Measurements from ENCODE around the gene LRRC75B. TPM values are rescaled to one million over a fixed set of nuclear protein-coding genes. Genes with fewer than 3 reads are reported as not detected.
A peak's percentile ranks its signal among the peaks of the same experiment; 100 is the strongest.

The LRRC75B gene
- total and polyA plus RNA-seq, 2 of the 13 experiments (the other 11 are each of a cell fraction or from before 2014, with no cell fraction given) = 11.8 to 34.8 TPM

- TF ChIP-seq ZBTB25 (CRISPR knock-in tag; IDR thresholded peaks at IDR 0.05) (peak; percentile 96), ZKSCAN1 (IDR thresholded peaks at IDR 0.05; ENCODE audit: low read length) (no peak), ZNF788 (CRISPR knock-in tag; IDR thresholded peaks at IDR 0.05; ENCODE audit: borderline replicate concordance) (peak; percentile 91; the same call in 1 of the 2 replicates), SNAPC5 (CRISPR knock-in tag; IDR thresholded peaks at IDR 0.05; ENCODE audit: borderline replicate concordance) (peak; percentile 92), ZNF143 (CRISPR knock-in tag; IDR thresholded peaks at IDR 0.05) (peak; percentile 98), EP300 (IDR thresholded peaks at IDR 0.05; ENCODE audit: low read depth in 2 of 2, low read length in 2 of 2) (peak in 1 of 2 experiments; percentile 34; a peak in 1 of 4 replicates), EP300 (CRISPR knock-in tag; IDR thresholded peaks at IDR 0.05; ENCODE audit: borderline replicate concordance) (peak; percentile 67), ZNF282 (IDR thresholded peaks at IDR 0.05; ENCODE audit: partially characterized antibody) (no peak), HMGXB4 (CRISPR knock-in tag; IDR thresholded peaks at IDR 0.05; ENCODE audit: borderline replicate concordance in 1 of 2, low read depth in 1 of 2) (peak; percentile 78 to 90; a peak in 3 of 4 replicates), NCOA5 (CRISPR knock-in tag; IDR thresholded peaks at IDR 0.05) (no peak), MYPOP (CRISPR knock-in tag; IDR thresholded peaks at IDR 0.05) (peak; percentile 79), ZNF597 (CRISPR knock-in tag; IDR thresholded peaks at IDR 0.05) (no peak), POGZ (CRISPR knock-in tag; IDR thresholded peaks at IDR 0.05) (peak; percentile 81), KDM6A (CRISPR knock-in tag; IDR thresholded peaks at IDR 0.05; ENCODE audit: low read depth) (no peak), POLR2AphosphoS2 (IDR thresholded peaks at IDR 0.05; ENCODE audit: low read depth, low read length) (no peak), FUBP1 (CRISPR knock-in tag; IDR thresholded peaks at IDR 0.05; ENCODE audit: borderline replicate concordance) (no peak), ZNF552 (CRISPR knock-in tag; IDR thresholded peaks at IDR 0.05; ENCODE audit: borderline replicate concordance) (peak; percentile 79; the same call in 1 of the 2 replicates), ZNF749 (CRISPR knock-in tag; IDR thresholded peaks at IDR 0.05; ENCODE audit: borderline replicate concordance) (no peak), ZBTB34 (CRISPR knock-in tag; IDR thresholded peaks at IDR 0.05) (0 out of 2 replicates have a peak, but pooled peaks have one; percentile 81)
These were observed 37.5 kb downstream of the LRRC75B start, which contains the start of gene SNRPD3 (continued) for GRCh38 chr22:24555165-24556039.

All from HepG2 (cell line).